ENCODE results near the gene ARID3A.

- TF ChIP-seq POLR2AphosphoS5 (IDR thresholded peaks at IDR 0.05; ENCODE audit: borderline replicate concordance, low read depth, low read length) = no peak
- TF ChIP-seq EZH2 (IDR thresholded peaks at IDR 0.05) = no peak
- no peak for TF ChIP-seq FOXP2 (optimal IDR thresholded peaks at IDR 0.05; ENCODE audit: control extremely low read depth, extremely low read length, insufficient read depth)
Measured at GRCh38 chr19:941292-942132, 15.7 kb downstream of the ARID3A start.

All from SK-N-MC (cell line).